AG10803 (cell line): ENCODE data around the gene HPD.

Source experiments
- DNase-seq: peaks from one replicate; pipeline ENCODE4 v3.0.0; 2010; ENCODE audit warnings: low read depth
- H3K4me3 ChIP-seq: 2 replicates; pipeline ENCODE4 v1.5.1; 2011; ENCODE audit warnings: mild to moderate bottlenecking, low read length, control low read depth
- TF ChIP-seq, protein P1 (sequence below): conservative IDR thresholded peaks from 2 replicates; pipeline ENCODE4 v1.5.1; 2011; ENCODE audit warnings: mild to moderate bottlenecking, low read length, control low read depth, inconsistent platforms

HPD gene

DNA sequence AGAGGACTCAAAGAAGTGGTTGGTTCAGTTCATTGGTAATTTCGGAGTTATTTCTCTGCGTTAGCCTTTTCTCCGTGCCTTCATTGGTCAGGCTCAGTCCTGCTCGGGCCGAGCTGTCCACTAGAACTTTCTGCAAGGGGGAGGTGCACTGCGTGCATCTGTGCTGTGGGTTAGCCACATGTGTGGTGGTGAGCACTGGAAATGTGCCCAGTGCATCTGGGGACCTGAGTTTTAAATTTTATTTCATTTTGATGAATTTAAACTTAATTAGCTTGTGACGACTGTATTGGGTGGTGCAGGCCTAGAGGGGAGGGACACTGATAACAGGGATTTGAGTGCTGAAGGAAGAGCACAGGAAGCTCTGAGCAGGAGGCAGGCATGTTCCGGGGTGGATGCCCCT, 30.4 kb downstream of the HPD start:
- TF ChIP-seq, protein P1, sequence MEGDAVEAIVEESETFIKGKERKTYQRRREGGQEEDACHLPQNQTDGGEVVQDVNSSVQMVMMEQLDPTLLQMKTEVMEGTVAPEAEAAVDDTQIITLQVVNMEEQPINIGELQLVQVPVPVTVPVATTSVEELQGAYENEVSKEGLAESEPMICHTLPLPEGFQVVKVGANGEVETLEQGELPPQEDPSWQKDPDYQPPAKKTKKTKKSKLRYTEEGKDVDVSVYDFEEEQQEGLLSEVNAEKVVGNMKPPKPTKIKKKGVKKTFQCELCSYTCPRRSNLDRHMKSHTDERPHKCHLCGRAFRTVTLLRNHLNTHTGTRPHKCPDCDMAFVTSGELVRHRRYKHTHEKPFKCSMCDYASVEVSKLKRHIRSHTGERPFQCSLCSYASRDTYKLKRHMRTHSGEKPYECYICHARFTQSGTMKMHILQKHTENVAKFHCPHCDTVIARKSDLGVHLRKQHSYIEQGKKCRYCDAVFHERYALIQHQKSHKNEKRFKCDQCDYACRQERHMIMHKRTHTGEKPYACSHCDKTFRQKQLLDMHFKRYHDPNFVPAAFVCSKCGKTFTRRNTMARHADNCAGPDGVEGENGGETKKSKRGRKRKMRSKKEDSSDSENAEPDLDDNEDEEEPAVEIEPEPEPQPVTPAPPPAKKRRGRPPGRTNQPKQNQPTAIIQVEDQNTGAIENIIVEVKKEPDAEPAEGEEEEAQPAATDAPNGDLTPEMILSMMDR = no peak
- H3K4me3 ChIP-seq = no peak overlapping the region

DNA sequence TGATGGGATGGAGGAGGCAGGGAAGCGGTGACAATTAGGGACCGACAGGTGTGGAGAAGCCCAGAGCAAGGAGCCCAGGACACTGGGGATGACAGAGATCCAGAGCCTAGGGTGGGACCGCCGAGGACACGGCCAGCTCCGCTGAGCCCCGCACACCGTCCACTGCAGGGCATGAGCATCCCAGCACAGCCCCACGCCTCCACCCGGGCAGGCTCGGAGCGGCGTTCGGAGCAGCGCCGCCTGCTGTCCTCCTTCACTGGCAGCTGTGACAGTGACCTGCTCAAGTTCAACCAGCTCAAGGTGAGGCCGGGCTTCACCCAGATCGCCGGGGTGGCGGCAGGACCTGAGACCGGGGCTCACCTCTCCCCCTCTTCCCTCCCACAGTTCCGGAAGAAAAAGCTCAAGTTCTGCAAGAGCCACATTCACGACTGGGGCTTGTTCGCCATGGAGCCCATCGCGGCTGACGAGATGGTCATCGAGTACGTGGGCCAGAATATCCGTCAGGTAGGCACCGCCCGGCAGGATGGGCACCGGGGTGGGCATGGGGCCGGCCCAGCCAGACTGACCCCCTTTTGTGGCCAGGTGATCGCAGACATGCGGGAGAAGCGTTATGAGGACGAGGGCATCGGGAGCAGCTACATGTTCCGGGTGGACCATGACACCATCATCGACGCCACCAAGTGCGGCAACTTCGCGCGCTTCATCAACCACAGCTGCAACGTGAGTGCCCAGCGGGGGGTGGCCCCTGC, 31.1 kb downstream of the HPD start:
- DNase-seq = no peak
- no peak overlapping the region for H3K4me3 ChIP-seq
- TF ChIP-seq, protein P1 = no peak

More for the DNA sequence above, 30.4 kb downstream of the HPD start:
- no peak for DNase-seq

GRCh38 chr12:121826318-121827150, 32.1 kb downstream of the HPD start:
- TF ChIP-seq, protein P1 = no peak
- DNase-seq = no peak
- H3K4me3 ChIP-seq = no peak overlapping the region

GRCh38 chr12:121825041-121825523, 33.6 kb downstream of the HPD start:
- TF ChIP-seq, protein P1 = no peak
- H3K4me3 ChIP-seq = no peak overlapping the region
- no peak for DNase-seq

- H3K4me3 ChIP-seq = no peak overlapping the region
- TF ChIP-seq, protein P1 = no peak
- DNase-seq = no peak
Observed at GRCh38 chr12:121823727-121824115, 34.9 kb downstream of the HPD start.

DNA sequence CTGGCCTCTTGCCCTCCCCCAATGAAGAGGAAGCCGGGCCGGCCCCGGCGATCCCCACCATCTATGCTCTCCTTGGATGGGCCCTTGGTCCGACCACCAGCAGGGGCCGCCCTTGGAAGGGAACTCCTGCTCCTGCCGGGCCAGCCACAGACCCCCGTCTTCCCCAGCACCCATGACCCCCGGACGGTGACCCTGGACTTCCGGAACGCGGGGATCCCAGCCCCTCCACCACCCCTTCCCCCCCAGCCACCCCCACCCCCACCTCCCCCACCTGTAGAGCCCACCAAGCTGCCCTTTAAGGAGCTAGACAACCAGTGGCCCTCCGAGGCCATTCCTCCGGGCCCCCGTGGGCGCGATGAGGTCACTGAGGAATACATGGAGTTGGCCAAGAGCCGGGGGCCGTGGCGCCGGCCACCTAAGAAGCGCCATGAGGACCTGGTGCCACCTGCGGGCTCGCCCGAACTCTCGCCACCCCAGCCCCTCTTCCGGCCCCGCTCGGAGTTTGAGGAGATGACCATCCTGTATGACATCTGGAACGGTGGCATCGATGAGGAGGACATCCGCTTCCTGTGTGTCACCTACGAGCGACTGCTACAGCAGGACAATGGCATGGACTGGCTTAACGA, 35.4 kb downstream of the HPD start:
- DNase-seq = no peak
- TF ChIP-seq, protein P1 = no peak
- no peak overlapping the region for H3K4me3 ChIP-seq
